H1 (cell line): ENCODE measurements around the gene FAM171A1. TPM values are rescaled to one million over a fixed set of nuclear protein-coding genes. Genes with fewer than 3 reads are reported as not detected.

Source experiments
- CTCF ChIA-PET: fragments of 300-600 bp; sonication (Branson Sonifier 250); formaldehyde crosslinking; loops from one replicate; lab custom pipeline; 2021; ENCODE audit not compliant: partially characterized antibody; lab: Charles Lee
- POLR2A ChIA-PET: fragments of 300-600 bp; sonication (Branson Sonifier 250); formaldehyde crosslinking; loops from one replicate; lab custom pipeline; 2021; ENCODE audit warnings: inconsistent platforms; ENCODE audit not compliant: partially characterized antibody; lab: Charles Lee
- DNase-seq, 2 experiments: peaks; one replicate each; pipeline versions ENCODE4 v3.0.0 to v3.0.0-alpha.2; 2010 to 2022; ENCODE audit warnings: low spot score in 2 of 2, low read depth in 1 of 2, mixed read lengths in 1 of 2
- FAIRE-seq: peaks from 2 replicates; lab custom pipeline; 2011; peaks lifted over from hg19 to GRCh38; lab: Jason Lieb, UNC
- H2AFZ ChIP-seq: 2 replicates; pipeline ENCODE4 v1.8.1; 2012; ENCODE audit warnings: low read length, inconsistent platforms
- H2AK5ac ChIP-seq: 2 replicates; pipeline ENCODE4 v1.6.1; 2013; ENCODE audit warnings: low read depth, low read length
- H2BK120ac ChIP-seq: replicated peaks from 2 replicates; pipeline ENCODE3; 2013; ENCODE audit warnings: low read depth, low read length, inconsistent platforms
- H2BK12ac ChIP-seq: 2 replicates; pipeline ENCODE4 v1.6.1; 2013; ENCODE audit warnings: low read depth, low read length
- H2BK15ac ChIP-seq: 2 replicates; pipeline ENCODE4 v1.6.1; 2013; ENCODE audit warnings: low read length
- H2BK20ac ChIP-seq: 2 replicates; pipeline ENCODE4 v1.6.1; 2013; ENCODE audit warnings: low read length
- H2BK5ac ChIP-seq: 2 replicates; pipeline ENCODE4 v1.6.1; 2013; ENCODE audit warnings: low read depth, low read length
- H3K14ac ChIP-seq: 2 replicates; pipeline ENCODE4 v1.6.1; 2013; ENCODE audit warnings: inconsistent platforms; ENCODE audit not compliant: insufficient read length
- H3K18ac ChIP-seq: 2 replicates; pipeline ENCODE4 v1.6.1; 2013; ENCODE audit warnings: low read length; ENCODE audit errors: extremely low read depth
- H3K23ac ChIP-seq: 2 replicates; pipeline ENCODE4 v1.6.1; 2013; ENCODE audit warnings: inconsistent platforms; ENCODE audit not compliant: insufficient read length
- H3K23me2 ChIP-seq: 2 replicates; pipeline ENCODE4 v1.6.1; 2013; ENCODE audit warnings: low read depth, low read length
- H3K27ac ChIP-seq: 2 replicates; pipeline ENCODE4 v1.6.1; 2011; ENCODE audit warnings: low read depth, low read length, inconsistent platforms
- H3K27me3 ChIP-seq, 4 experiments: replicated peaks in 1 of 4; 1 replicate in 1 of 4; 2 replicates in 3 of 4; pipeline versions ENCODE4 v1.6.1 to v1.8.1; 2011 to 2013; ENCODE audit warnings: low read length in 3 of 4, mild to moderate bottlenecking in 3 of 4, inconsistent platforms in 2 of 4, mixed read lengths in 2 of 4, moderate library complexity in 1 of 4; ENCODE audit not compliant: control insufficient read depth in 3 of 4, insufficient read depth in 3 of 4; ENCODE audit errors: extremely low read depth in 1 of 4
- H3K36me3 ChIP-seq, 4 experiments: 2 replicates each; pipeline versions ENCODE4 v1.6.1 to v1.8.1; 2011 to 2013; ENCODE audit warnings: mild to moderate bottlenecking in 4 of 4, low read length in 3 of 4, moderate library complexity in 2 of 4, control low read depth in 1 of 4, inconsistent platforms in 1 of 4; ENCODE audit not compliant: insufficient read depth in 4 of 4, control insufficient read depth in 2 of 4
- H3K4ac ChIP-seq: replicated peaks from 2 replicates; pipeline ENCODE3; 2013; ENCODE audit warnings: low read length, low read depth, mixed read lengths, inconsistent platforms; ENCODE audit not compliant: insufficient read length
- H3K4me1 ChIP-seq, 4 experiments: replicated peaks in 1 of 4; 1 replicate in 1 of 4; 2 replicates in 3 of 4; pipeline versions ENCODE4 v1.6.1 to v1.8.1; 2011 to 2013; ENCODE audit warnings: low read length in 3 of 4, inconsistent platforms in 2 of 4, mixed read lengths in 1 of 4; ENCODE audit not compliant: insufficient read depth in 4 of 4, control insufficient read depth in 3 of 4
- H3K4me2 ChIP-seq, 2 experiments: 2 replicates each; pipeline versions ENCODE4 v1.6.1 to v1.8.1; 2011 to 2013; ENCODE audit warnings: low read depth in 2 of 2, low read length in 2 of 2, control low read depth in 1 of 2, inconsistent platforms in 1 of 2, mild to moderate bottlenecking in 1 of 2; ENCODE audit not compliant: insufficient read depth in 1 of 2
- H3K4me3 ChIP-seq, 4 experiments: fragments of 200-600, 300-600 bp in 1 of 4; sonication (generic), shearing (Covaris generic), sonication (Bioruptor Twin) in 1 of 4; 2 replicates each; pipeline versions ENCODE4 v1.5.1 to v1.8.1; 2011 to 2016; ENCODE audit warnings: low read length in 4 of 4, low read depth in 3 of 4, control low read depth in 2 of 4, inconsistent platforms in 2 of 4, mild to moderate bottlenecking in 2 of 4, mixed read lengths in 1 of 4, moderate library complexity in 1 of 4; ENCODE audit not compliant: insufficient read depth in 2 of 4; ENCODE audit errors: extremely low read depth in 1 of 4
- H3K56ac ChIP-seq: replicated peaks from 2 replicates; pipeline ENCODE3; 2013; ENCODE audit warnings: low read depth, mild to moderate bottlenecking, mixed read lengths, low read length, inconsistent platforms; ENCODE audit not compliant: insufficient read length
- H3K79me1 ChIP-seq: 2 replicates; pipeline ENCODE4 v1.6.1; 2013; ENCODE audit warnings: low read depth, low read length, control low read depth
- H3K79me2 ChIP-seq, 2 experiments: 2 replicates each; pipeline versions ENCODE4 v1.6.1 to v1.8.1; 2012 to 2013; ENCODE audit warnings: low read length in 2 of 2, mild to moderate bottlenecking in 2 of 2, inconsistent platforms in 1 of 2; ENCODE audit not compliant: insufficient read depth in 2 of 2, control insufficient read depth in 1 of 2
- H3K9ac ChIP-seq, 4 experiments: replicated peaks in 1 of 4; 1 replicate in 1 of 4; 2 replicates in 3 of 4; pipeline versions ENCODE4 v1.6.1 to v1.8.1; 2011 to 2013; ENCODE audit warnings: low read depth in 3 of 4, low read length in 3 of 4, control low read depth in 2 of 4, mild to moderate bottlenecking in 2 of 4, moderate library complexity in 2 of 4, inconsistent platforms in 1 of 4; ENCODE audit errors: extremely low read depth in 1 of 4
- H3K9me3 ChIP-seq, 2 experiments: 2 replicates each; pipeline versions ENCODE4 v1.6.1 to v1.8.1; 2012 to 2013; ENCODE audit warnings: mild to moderate bottlenecking in 2 of 2, moderate library complexity in 2 of 2, control low read depth in 1 of 2, inconsistent platforms in 1 of 2, low read depth in 1 of 2, low read length in 1 of 2, mixed read lengths in 1 of 2; ENCODE audit not compliant: insufficient read depth in 2 of 2
- H4K20me1 ChIP-seq, 2 experiments: replicated peaks in 1 of 2; 2 replicates each; pipeline versions ENCODE3 to v1.8.1; 2011 to 2013; ENCODE audit warnings: inconsistent platforms in 2 of 2, low read length in 2 of 2, mild to moderate bottlenecking in 1 of 2; ENCODE audit not compliant: insufficient read depth in 2 of 2, control insufficient read depth in 1 of 2
- H4K5ac ChIP-seq: 2 replicates; pipeline ENCODE4 v1.6.1; 2013; ENCODE audit warnings: low read length, low read depth, mixed read lengths, inconsistent platforms; ENCODE audit not compliant: insufficient read length
- H4K8ac ChIP-seq: 2 replicates; pipeline ENCODE4 v1.8.0; 2013; ENCODE audit warnings: mild to moderate bottlenecking, moderate library complexity, low read length, inconsistent platforms; ENCODE audit not compliant: insufficient read depth; ENCODE audit errors: extremely low read depth
- H4K91ac ChIP-seq: replicated peaks from 2 replicates; pipeline ENCODE3; 2013; ENCODE audit warnings: low read length, mixed read lengths, inconsistent platforms; ENCODE audit not compliant: insufficient read length
- MAFK ChIP-seq: IDR thresholded peaks from 2 replicates; pipeline ENCODE4 v1.6.1; 2012; ENCODE audit warnings: low read depth, mild to moderate bottlenecking, improper control_type of control experiment, low read length
- WGBS, 2 experiments: shearing (Covaris generic) in 1 of 2; methylation state at CpG; one replicate each; pipeline versions ENCODE4 v1.1.6 to v1.1.7; 2013 to 2015; ENCODE audit warnings: low lambda C conversion rate in 2 of 2, mixed read lengths in 2 of 2, inconsistent platforms in 1 of 2, low coverage in 1 of 2, missing lambda C conversion rate in 1 of 2; ENCODE audit not compliant: insufficient replicate concordance in 2 of 2, insufficient coverage in 1 of 2, insufficient read length in 1 of 2; ENCODE audit errors: extremely low coverage in 1 of 2, missing lambda C conversion rate in 1 of 2; 5-methylcytosine and 5-hydroxymethylcytosine counted together
- polyA plus RNA-seq, 7 experiments: library from polyadenylated mRNA; depleted of rRNA in 3 of 7; stranded (reverse) in 5 of 7; unstranded in 2 of 7; fragments of >200 nt in 5 of 7; fragments of 200-250 nt in 2 of 7; gene quantifications; 1 replicate in 5 of 7; 2 replicates in 1 of 7; 4 replicates in 1 of 7; pipeline versions ENCODE4 v1.2.1 to v1.2.3, GENCODE V29; 2011 to 2013; ENCODE audit warnings: missing spikeins in 2 of 7, mixed read lengths in 2 of 7
- total RNA-seq: library from RNA; stranded (reverse); fragmentation: NEBNext Ultra II Directional; extraction: Animal tissue kit (Norgen Biotek cat#: 25700); gene quantifications from 2 replicates; pipeline ENCODE4 v1.2.1, GENCODE V29; 2021

Gene FAM171A1
- total and polyA plus RNA-seq, 2 of the 8 experiments (the other 6 are each of a cell fraction or from before 2014, with no cell fraction given), result 26.6 to 42.1 TPM

GRCh38 chr10:15313843-15314242 lies 57.2 kb downstream of the FAM171A1 start:
- H2BK12ac ChIP-seq, result no peak overlapping the region
- H4K8ac ChIP-seq, result peak overlapping the region; percentile 45; the same call in 1 of the 2 replicates
- peaks cover 0 to 2% of the 10 kb centered on the region in 2 experiments for H4K20me1 ChIP-seq
- no peak overlapping the region for H4K5ac ChIP-seq
- no peak overlapping the region for H2BK20ac ChIP-seq
- peaks cover 5 to 22% (median 14%) of the 10 kb centered on the region in 4 experiments; a peak in 6 of 7 replicates for H3K4me1 ChIP-seq
- no peak overlapping the region for H3K23ac ChIP-seq
- no peak overlapping the region for H3K56ac ChIP-seq
- POLR2A ChIA-PET, result no interaction called here
- H3K27ac ChIP-seq, result no peak overlapping the region
- no peak overlapping the region for H4K91ac ChIP-seq
- 0 out of 2 replicates have a peak overlapping the region, but pooled peaks have one; percentile 37 for H2BK5ac ChIP-seq
- H3K27me3 ChIP-seq, result no peaks in the 10 kb centered on the region
- H2BK120ac ChIP-seq, result no peak overlapping the region
- H3K9ac ChIP-seq, result no peak overlapping the region
- no peak overlapping the region for H2AFZ ChIP-seq
- CTCF ChIA-PET, result no interaction called here
- H3K4me3 ChIP-seq, result no peak overlapping the region
- 0 out of 4 replicates have a peak, but pooled peaks cover 0 to 2% of the 10 kb centered on the region in 2 experiments for H3K79me2 ChIP-seq
- FAIRE-seq, result no peak
- H3K23me2 ChIP-seq, result no peaks in the 10 kb centered on the region
- no peak overlapping the region for H2BK15ac ChIP-seq
- no peak overlapping the region for H3K4me2 ChIP-seq
- no peak overlapping the region for H3K14ac ChIP-seq
- no peaks in the 10 kb centered on the region for H3K36me3 ChIP-seq
- no peak overlapping the region for H3K4ac ChIP-seq
- WGBS, 2 experiments, result 83% methylated on average over 13 of the region's 13 CpGs; no CpG with 5 or more reads in 1 of the 2 experiments
- DNase-seq, result no peak
- H3K79me1 ChIP-seq, result peaks cover 4% of the 10 kb centered on the region
- no peak overlapping the region for H2AK5ac ChIP-seq
- no peaks in the 10 kb centered on the region for H3K9me3 ChIP-seq
- no peak overlapping the region for H3K18ac ChIP-seq
- TF ChIP-seq MAFK, result no peak
